NCI-H1694 (cell line): ENCODE data around the gene ZFYVE9.

ENCODE experiments used
- DNase-seq: peaks from one replicate; lab custom pipeline; 2025; lab: John Stamatoyannopoulos, UW

Gene ZFYVE9

DNA sequence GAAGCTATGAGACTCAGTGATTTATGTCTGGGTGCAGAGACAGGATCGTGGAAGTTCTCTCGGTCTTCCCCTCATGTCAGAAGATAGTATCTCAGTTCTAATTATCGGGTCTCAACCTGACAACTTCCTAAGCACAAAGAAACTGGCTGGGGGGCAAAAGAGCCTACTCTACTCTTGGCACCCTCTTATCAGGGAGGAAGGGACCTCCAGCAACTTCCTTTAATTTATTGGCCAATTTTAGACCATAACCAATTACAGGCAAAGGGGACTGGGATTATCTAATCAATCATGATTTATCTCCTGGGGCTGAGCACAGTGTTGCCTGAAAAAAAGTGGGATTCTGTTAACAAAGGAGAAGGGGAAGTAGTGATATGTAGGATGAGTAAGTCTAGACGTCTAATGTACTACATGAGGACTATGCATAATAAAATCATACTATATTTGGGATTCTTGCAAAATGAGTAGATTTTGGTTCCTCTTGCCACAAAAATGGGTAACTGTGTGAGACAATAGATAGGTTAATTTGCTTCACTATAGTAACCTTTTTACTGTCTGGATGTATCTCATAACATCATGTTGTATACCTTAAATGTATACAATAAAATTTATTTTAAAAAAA, 98.8 kb downstream of the ZFYVE9 start:
- no peak for DNase-seq

DNA sequence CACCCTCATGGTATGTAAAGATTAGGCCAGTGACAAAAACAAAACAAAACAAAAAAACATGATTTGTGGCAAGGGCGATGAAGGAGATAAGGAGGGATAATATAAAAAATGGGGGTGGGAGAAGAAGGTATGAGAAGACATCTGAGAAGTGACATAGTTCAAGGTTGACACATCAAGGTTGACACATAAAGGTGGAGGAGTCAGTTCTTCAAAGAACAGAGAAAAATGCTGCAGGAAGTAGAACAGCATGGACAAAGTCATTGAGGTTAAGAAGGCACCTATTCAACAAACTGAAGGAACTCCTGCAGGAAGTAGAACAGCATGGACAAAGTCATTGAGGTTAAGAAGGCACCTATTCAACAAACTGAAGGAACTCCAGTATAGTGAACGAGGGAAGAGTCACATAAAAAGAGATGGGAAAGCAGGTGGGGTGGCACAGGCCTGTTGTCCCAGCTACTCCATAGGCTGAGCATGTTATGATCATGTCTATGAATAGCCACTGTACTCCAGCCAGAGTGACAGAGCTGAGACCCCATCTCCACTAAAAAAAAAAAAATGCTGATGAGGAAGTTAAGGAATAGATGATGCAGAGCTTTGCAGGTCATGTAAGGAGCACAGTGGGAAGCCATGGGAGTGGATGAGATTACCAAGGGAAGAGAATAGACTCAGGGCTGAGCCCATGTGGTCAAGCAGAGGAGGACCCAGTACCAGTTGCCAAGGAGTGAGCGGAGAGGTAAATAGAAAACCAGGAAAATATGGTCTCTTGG, 101.5 kb downstream of the ZFYVE9 start:
- DNase-seq: no peak

DNA sequence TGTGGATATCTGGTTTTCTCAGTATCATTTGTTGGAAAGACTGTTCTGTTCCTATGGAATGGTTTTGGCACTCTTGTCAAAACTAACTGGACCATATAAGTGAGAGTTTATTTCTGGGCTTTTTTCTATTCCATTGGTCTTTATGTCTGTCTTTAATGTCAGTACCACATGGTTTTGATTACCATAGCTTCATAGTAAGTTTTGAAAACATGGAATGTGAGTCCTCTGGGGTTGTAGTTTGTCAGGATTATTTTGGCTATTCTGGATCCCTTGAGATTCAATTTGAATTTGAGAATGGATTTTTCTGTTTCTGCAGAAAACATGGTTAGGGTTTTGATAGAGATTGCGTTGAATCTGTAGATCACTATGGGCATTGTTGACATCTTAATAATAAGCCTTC, 107.9 kb downstream of the ZFYVE9 start:
- no peak for DNase-seq

DNA sequence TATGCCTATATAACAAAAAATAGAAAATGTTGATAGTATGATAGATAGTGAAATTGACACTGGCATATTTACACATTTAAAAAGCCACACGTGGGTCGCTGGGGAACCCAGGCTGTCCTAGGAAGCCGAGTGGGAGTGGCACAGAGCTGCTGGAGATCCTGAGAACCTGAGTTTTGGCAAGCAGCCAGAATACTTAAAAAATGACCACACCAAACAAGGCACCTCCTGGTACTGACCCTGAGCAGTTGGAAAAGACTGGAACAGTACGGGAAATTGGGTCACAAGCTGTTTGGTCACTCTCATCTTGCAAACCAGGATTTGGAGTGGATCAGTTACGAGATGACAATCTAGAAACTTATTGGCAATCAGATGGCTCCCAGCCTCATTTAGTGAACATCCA, 111.5 kb downstream of the ZFYVE9 start:
- DNase-seq: no peak

DNA sequence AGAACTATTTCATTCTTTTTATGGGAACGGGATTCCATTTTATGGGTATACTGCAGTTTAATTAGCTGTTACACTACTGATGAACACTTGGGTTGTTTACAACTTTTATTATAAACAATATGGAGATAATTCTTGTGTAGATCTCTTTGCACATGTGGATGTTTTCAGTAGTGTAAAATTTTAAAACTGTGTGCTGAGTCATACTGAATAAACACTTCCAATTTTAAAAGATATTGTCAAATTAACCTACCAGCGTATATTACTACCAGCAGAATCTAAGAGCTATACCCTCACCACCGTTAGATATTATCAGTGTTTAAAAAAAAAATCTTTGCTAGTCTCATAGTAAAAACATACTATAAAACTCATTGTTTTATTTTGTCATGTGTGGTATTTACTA, 118.0 kb downstream of the ZFYVE9 start:
- no peak for DNase-seq

DNA sequence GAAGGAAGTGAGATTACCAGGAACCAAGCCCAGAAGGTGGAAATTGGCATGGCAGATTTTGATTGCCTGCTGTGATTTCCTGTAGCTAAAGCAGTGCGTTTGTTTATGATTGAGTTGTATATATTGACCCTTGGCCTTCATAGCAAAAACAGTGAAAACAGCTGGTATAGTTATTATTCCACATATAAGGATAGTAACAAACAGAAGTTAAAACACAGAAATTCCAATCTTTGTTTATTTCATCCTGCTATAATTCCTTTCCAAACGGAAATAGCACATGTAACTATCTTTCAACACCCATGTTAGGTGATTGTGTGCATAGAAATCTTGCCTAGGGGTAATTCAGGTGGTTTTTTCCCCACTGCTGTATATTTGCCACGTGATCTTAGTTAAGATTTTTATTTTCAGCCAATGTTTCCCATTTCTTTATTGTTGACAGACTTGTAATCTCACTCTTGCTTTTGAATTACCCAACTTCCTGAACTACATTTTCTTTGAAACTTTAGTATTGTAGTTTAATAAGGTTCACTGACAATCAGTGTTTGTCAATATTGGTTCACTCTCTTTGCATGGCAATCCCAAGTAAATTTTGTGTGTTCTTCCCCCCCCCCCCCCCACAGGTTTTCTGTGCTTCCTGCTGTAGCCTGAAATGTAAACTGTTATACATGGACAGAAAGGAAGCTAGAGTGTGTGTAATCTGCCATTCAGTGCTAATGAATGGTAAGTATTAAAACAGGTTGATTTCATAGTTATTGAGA, 121.4 kb downstream of the ZFYVE9 start:
- DNase-seq: no peak

DNA sequence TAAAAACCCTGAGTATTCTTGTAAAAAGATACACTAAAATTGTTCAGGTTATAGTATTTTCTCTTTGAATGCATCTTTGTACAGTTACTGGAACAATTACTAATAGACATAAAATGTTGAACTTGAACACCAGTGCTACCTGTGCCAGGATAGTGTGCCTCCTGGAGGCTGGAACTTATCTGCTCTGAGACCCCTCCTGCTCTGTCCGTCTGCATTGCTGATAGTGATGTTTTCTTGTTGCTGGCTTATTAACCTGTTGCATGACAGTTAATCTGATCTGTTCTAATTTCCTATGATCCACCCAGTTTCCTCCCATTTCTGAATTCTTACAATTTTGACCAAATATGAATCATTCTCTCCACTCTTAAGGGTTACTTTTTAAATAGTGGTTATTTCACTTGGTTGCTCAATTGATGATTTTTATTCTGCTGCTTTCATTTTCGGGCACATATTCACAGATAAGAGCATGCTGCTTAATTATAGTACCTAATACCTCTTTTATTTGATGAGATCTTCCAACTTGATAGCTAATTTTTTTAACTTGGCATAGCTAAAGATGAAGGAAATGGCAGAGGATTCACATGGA, 122.7 kb downstream of the ZFYVE9 start:
- DNase-seq: no peak

DNA sequence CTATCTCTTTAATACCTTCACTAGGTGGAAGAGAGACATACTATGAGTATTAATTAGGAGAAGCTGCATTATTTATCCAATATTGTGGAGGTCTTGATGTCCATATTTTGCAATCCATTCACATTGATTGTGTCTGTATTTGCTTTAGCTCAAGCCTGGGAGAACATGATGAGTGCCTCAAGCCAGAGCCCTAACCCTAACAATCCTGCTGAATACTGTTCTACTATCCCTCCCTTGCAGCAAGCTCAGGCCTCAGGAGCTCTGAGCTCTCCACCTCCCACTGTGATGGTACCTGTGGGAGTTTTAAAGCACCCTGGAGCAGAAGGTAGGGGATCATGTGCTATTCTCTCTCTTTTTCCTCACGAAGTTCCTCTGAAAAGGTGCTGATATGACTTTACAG, 124.6 kb downstream of the ZFYVE9 start:
- no peak for DNase-seq

DNA sequence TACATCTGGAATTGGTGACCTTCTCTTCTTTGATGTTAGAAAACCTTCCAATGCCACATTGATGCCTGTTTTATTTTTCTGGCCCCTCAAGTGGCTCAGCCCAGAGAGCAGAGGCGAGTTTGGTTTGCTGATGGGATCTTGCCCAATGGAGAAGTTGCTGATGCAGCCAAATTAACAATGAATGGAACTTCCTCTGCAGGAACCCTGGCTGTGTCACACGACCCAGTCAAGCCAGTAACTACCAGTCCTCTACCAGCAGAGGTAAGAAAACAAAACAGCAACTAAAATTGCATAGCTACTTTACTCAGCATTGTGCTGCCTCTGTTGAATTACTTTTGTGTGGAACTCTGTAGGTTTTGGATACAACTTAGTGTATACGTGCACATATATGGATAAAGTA, 126.5 kb downstream of the ZFYVE9 start:
- DNase-seq: no peak

DNA sequence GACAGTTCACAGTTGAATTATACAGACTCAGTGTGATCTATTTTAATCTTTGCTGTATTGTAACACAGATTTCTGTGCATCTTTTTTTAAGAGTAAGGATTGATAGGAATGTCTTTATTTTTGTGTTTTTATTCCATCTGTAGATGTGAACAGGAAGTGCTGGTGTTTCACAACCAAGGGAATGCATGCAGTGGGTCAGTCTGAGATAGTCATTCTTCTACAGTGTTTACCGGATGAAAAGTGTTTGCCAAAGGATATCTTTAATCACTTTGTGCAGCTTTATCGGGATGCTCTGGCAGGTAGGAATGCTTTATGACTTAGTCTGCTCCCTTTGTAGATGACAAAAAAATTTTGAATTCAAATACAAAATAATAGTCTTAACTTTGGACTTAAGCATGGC, 139.6 kb downstream of the ZFYVE9 start:
- DNase-seq: no peak

DNA sequence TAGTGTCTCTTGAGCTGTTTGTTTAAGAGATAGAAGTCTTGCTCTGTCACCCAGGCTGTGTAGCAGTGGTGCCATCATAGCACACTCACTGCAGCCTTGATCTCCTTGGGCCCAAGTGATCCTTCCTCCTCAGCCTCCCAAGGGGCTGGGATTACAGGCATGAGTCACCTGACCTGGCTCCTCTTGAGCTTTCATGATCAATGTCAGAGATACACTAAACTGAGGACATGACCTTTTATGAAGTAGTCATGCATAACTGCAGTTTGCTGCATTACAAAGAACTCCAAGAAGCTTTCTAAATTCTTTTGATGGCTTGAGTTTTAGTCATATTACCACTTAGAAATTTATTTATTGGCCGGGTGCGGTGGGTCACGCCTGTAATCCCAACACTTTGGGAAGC, 146.4 kb downstream of the ZFYVE9 start:
- DNase-seq: no peak

DNA sequence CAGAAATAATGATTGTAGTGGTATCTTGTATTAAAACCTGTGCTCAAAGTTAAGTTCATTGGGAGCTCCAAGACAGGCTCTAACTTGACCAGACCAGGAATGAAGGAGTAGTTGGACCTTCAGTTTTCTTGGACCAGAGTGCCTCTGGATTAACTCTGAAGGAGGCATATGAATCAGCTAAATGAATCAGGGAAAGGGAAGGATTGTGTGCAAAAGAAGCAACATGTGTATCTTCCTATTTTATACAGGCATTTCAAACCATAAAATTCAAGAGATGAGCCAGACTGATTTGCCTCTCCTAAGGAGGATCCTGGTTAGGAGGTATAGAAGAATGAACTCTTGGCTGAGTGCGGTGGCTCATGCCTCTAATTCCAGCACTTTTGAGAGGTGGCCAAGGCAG, 152.7 kb downstream of the ZFYVE9 start:
- no peak for DNase-seq

DNA sequence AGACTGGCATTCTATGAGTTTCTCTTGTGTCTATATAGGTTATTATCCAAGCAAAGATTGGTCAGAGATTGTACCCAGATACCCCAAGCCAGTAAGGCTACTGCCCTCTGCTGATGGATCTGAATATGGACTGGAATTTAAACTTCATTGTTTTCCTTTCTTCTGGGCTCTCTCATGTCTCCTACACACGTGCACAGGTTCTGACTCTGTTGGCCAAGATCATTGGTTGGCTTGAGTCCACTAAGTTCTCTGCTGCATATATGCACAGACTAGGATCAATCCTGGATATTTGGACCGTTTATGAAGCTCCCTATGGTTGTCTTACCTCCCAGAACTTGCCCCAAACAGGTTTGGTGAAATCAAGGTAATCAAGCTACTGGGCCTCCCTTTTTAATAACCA, 154.5 kb downstream of the ZFYVE9 start:
- DNase-seq: peak; percentile 53

DNA sequence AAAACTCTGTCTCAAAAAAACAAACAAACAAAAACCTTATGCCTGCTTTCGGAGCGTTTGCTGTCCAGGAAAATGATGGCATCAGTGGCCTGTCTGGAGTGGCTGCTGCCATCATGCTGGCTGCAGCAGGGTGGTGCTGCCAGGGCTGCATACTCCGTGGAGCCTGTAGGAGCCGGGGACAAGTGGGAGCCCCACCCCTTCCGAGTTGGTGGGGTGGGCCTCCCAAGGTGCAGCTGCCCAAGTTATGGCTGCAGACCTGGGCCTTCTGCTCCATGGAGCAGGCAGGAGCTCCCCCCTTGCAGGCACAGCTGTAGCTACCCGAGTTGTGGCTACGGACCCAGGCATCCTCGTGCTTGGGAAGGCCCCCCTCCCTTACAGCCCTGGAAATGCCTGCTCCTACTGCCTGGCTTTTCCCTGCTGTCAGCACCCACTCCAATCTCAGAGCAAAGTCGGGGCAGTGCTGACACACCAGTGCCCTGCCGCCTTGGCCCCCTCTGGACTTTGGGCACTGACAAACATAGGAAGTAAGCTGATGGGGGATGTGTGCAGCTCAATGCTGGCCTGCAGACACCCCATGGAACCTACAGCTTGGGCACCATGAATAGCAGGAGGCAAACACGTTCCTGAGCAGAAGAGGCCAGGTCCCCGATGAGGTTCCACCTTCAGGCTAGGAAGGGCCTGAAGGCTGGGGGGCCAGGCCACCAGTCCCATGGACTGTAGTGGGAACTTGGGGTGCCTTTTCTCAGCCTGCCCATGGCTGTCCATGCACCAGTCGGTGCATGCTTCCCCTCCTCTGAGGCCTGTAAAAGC, 163.7 kb downstream of the ZFYVE9 start:
- DNase-seq: no peak

DNA sequence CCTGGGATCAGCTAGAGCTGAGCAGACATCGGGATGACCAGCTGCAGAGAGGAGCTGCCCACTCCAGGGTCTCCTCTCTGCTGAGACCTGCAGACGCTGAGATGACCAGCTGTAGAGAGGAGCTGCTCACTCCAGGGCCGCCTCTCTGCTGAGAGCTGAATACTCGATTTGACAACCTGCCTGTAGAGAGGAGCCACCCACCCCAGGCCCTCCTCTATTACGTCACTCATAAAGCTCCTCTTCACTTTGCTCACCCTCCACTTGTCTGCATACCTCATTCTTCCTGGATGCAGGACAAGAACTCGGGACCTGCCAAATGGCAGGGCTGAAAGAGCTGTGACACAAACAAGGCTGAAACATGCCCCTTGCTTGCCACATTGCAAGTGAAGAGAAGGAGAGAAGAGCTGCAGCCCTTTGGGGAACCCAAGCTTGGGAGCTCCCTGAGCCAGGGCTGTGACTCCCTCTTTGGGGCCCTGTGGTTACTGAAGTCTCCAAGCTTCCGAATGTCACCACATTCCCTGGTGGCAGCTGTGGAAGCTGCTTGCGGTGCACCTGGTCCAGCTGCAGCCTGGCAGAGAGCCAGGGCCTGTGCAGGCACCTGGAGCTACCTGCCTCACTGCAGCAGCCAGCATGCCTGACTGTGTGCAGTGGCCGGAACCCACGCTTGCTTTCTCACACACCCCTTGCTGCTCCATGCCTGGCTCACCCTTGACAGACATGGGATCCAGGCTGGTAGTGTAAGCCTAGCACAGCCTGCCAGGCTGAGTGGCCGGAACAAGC, 164.5 kb downstream of the ZFYVE9 start:
- DNase-seq: no peak

DNA sequence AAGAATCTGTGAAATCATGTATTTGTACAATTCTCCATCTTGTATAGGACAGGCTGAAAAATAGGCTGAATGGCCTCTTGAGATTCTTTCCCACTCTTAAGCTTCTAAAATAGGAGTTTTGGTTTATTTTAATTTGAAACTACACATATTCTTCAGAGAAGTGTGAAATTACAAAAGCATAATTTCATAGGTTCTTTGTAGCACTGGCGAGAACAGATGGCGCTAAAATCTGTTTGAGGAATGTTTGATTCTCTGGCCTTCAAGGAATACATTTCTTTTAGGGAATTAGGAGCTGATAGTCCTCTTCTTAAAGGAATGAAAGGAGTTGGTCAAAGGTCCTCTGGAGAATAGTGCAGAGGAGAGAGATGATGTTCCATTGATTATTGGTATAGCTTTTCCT, 179.2 kb downstream of the ZFYVE9 start:
- no peak for DNase-seq

DNA sequence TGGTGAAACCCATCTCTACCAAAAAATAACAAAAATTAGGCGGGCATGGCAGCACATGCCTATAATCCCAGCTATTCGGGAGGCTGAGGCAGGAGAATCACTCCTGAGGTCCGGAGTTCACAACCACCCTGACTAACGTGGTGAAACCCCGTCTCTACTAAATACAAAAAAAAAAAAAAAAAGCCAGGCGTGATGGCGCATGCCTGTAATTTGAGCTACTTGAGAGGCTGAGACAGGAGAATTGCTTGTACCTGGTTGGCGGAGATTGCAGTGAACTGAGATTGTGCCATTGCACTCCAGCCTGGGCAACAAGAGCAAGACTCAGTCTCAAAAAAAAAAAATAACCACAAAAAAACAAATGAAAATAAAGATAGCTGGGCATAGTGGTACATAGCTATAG, 181.8 kb downstream of the ZFYVE9 start:
- DNase-seq: no peak

DNA sequence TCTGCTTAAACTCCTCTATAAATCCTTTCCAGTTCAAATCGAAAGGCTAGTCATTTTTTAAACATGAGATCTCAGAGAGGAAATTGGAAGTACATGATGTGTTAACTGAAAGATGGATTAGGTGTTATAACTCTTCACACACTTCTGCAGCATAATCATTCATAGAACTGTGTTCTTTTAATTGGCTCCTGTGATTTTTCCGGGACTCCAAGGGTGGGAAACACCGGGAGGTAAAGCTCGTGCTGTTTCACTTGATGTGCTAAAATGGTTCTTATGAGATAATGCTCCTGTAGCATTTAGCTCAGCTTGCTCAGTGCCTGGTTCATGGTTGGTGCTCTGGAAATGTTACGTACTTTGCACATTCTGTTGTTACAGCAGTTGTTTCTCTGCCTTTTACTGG, 183.9 kb downstream of the ZFYVE9 start:
- DNase-seq: no peak

DNA sequence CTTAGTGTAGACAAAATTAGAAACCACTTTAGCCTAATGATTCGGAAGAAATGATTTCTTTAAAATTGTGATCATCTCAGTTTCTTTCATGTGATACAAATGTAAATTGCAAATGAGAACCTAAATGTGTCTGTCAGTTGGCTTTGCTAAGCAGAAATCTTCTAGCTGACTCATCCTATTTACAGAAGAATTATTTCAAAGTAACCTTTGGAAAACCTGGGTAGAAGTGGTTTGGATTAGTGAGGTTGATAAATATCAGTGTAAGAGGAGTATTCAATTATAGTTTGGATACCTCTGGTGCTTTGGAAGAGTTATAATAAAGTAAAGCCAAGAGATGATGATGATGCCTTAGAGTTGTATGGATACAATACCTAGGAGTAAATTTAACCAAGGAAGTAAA, 186.7 kb downstream of the ZFYVE9 start:
- DNase-seq: no peak

DNA sequence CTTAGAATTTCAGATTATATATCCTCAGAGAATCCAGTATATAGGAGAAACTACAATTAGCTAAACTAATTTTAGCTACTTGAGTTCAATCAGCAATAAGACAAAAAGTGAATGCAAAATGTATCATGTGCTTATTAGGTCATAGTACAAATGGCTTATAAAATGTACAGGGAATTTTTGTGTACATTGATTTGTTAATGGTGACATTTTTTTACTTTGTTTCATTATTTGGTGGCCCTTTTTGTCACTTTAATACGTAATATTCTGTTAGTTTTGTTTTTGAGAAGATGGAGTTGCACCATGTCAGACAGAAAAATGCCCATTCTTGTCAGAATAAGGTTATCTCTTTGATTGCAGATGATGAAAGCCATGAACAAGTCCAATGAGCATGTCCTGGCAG, 190.5 kb downstream of the ZFYVE9 start:
- DNase-seq: no peak

DNA sequence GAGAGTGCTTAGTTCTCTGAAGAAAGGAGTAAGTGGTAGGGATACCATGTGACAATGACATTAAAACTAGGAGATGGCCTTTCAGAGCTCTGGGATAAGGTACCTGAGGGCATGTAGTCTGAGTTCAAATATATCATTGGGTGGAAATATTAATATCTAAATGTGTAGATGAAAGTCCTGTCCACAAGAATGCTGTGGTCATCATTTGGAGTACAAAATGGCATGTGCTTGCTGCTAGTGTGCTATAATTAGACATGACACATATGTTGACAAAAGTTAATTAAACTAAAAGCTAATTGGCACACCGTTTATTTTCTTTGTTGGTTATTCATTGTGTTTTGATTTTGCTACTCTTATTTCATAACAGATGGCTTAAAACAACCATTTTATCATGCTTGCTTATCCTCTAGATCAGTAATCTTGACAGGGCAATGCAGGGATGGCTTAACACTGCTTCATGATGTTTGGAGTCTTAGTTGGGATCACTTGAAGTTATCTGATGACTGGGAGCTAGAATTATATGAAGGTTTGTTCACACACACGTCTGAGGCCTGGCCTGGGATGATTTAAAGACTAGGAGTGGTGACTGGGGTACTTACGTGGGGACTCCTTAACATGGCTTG, 193.1 kb downstream of the ZFYVE9 start:
- no peak for DNase-seq
